Stimulated activated CD8-positive, alpha-beta memory T cell treated with anti-CD3 and anti-CD28 coated beads, Interleukin-4, amount 100 ng/mL, for 48 hours (primary cell): ENCODE measurements around the gene CACNA1H.

ENCODE experiments used
- DNase-seq: peaks from one replicate; pipeline ENCODE4 v3.0.0-alpha.2; 2020

The CACNA1H gene

GRCh38 chr16:1143761-1144450 is 9.0 kb upstream of the CACNA1H start:
- DNase-seq = no peak

- DNase-seq = no peak
These were observed 8.2 kb upstream of the CACNA1H start for GRCh38 chr16:1144476-1145382.

- DNase-seq = no peak
These were observed 7.4 kb upstream of the CACNA1H start for GRCh38 chr16:1145383-1146100.

- DNase-seq = peak; percentile 34
These were observed 6.5 kb upstream of the CACNA1H start for GRCh38 chr16:1146409-1146808.

GRCh38 chr16:1147027-1147426 is 5.9 kb upstream of the CACNA1H start:
- DNase-seq = no peak

GRCh38 chr16:1149101-1149636 is 3.7 kb upstream of the CACNA1H start:
- DNase-seq = no peak

- peak; percentile 39 for DNase-seq
These were observed 2.4 kb upstream of the CACNA1H start for GRCh38 chr16:1150511-1150982.

- DNase-seq = no peak
These were observed 1.3 kb upstream of the CACNA1H start for GRCh38 chr16:1151424-1152122.

GRCh38 chr16:1152123-1152638 is 725 bp upstream of the CACNA1H start:
- DNase-seq = peak; percentile 32

- no peak for DNase-seq
These were observed 714 bp downstream of the CACNA1H start for GRCh38 chr16:1153480-1154160.

- DNase-seq = no peak
These were observed 1.5 kb downstream of the CACNA1H start for GRCh38 chr16:1154291-1154886.

GRCh38 chr16:1154887-1155331 is 2.0 kb downstream of the CACNA1H start:
- no peak for DNase-seq

- DNase-seq = no peak
These were observed 2.6 kb downstream of the CACNA1H start for GRCh38 chr16:1155353-1156054.

- DNase-seq = no peak
These were observed 3.4 kb downstream of the CACNA1H start for GRCh38 chr16:1156055-1156982.

- DNase-seq = no peak
These were observed 4.2 kb downstream of the CACNA1H start for GRCh38 chr16:1156983-1157638.

- DNase-seq = no peak
These were observed 4.9 kb downstream of the CACNA1H start for GRCh38 chr16:1157639-1158455.

GRCh38 chr16:1158456-1159324 is 5.8 kb downstream of the CACNA1H start:
- no peak for DNase-seq
